ENCODE measurements around the gene HSPD1.
"Not testable (repeated sequence)": the region's sequence is repeated elsewhere in the genome, so short reads cannot be mapped to it uniquely, and the experiment has no call there.

HSPD1 gene

GRCh38 chr2:197454923-197455322 lies 44.7 kb downstream of the HSPD1 start:
- peak overlapping the region; percentile 73 for H3K4me3 ChIP-seq (ENCODE audit: low read depth, low read length)
- DNase-seq (ENCODE audit: low read depth): no peak
- no peak for TF ChIP-seq CTCF (IDR thresholded peaks at IDR 0.05; ENCODE audit: insufficient read depth, low read depth, low read length, missing control alignments)

GRCh38 chr2:197453914-197454398 lies 45.7 kb downstream of the HSPD1 start:
- no peak for DNase-seq (ENCODE audit: low read depth)
- H3K4me3 ChIP-seq (ENCODE audit: low read depth, low read length): peak overlapping the region; percentile 73
- TF ChIP-seq CTCF (IDR thresholded peaks at IDR 0.05; ENCODE audit: insufficient read depth, low read depth, low read length, missing control alignments): no peak

- peak; percentile 100 for DNase-seq (ENCODE audit: low read depth)
- H3K4me3 ChIP-seq (ENCODE audit: low read depth, low read length): peak within 1 kb of the TSS; percentile 74
- peak; percentile 12 for TF ChIP-seq CTCF (IDR thresholded peaks at IDR 0.05; ENCODE audit: insufficient read depth, low read depth, low read length, missing control alignments)
Measured at GRCh38 chr2:197453123-197453913, 46.3 kb downstream of the HSPD1 start, which contains the start of gene COQ10B. Gene COQ10B, plus strand, starts transcription at chr2:197453552. Its CDS starts 9 bp downstream, at chr2:197453561.

- no peak for DNase-seq (ENCODE audit: low read depth)
- TF ChIP-seq CTCF (IDR thresholded peaks at IDR 0.05; ENCODE audit: insufficient read depth, low read depth, low read length, missing control alignments): no peak
- H3K4me3 ChIP-seq (ENCODE audit: low read depth, low read length): peak overlapping the region; percentile 74
Measured at GRCh38 chr2:197452754-197453122, 46.9 kb downstream of the HSPD1 start.

- not testable (repeated sequence) for H3K4me3 ChIP-seq (ENCODE audit: low read depth, low read length); DNase-seq (ENCODE audit: low read depth)
Measured at GRCh38 chr2:197450935-197451358, 48.7 kb downstream of the HSPD1 start.

- no peak overlapping the region for H3K4me3 ChIP-seq (ENCODE audit: low read depth, low read length)
- DNase-seq (ENCODE audit: low read depth): no peak
- TF ChIP-seq CTCF (IDR thresholded peaks at IDR 0.05; ENCODE audit: insufficient read depth, low read depth, low read length, missing control alignments): no peak
Measured at GRCh38 chr2:197450465-197450864, 49.2 kb downstream of the HSPD1 start.

GRCh38 chr2:197446844-197447243 lies 52.8 kb downstream of the HSPD1 start:
- DNase-seq (ENCODE audit: low read depth): no peak
- no peak overlapping the region for H3K4me3 ChIP-seq (ENCODE audit: low read depth, low read length)
- TF ChIP-seq CTCF (IDR thresholded peaks at IDR 0.05; ENCODE audit: insufficient read depth, low read depth, low read length, missing control alignments): no peak

Data from GM12865 (cell line).